Measurements from ENCODE around the gene MAP4K4.

Gene MAP4K4

DNA sequence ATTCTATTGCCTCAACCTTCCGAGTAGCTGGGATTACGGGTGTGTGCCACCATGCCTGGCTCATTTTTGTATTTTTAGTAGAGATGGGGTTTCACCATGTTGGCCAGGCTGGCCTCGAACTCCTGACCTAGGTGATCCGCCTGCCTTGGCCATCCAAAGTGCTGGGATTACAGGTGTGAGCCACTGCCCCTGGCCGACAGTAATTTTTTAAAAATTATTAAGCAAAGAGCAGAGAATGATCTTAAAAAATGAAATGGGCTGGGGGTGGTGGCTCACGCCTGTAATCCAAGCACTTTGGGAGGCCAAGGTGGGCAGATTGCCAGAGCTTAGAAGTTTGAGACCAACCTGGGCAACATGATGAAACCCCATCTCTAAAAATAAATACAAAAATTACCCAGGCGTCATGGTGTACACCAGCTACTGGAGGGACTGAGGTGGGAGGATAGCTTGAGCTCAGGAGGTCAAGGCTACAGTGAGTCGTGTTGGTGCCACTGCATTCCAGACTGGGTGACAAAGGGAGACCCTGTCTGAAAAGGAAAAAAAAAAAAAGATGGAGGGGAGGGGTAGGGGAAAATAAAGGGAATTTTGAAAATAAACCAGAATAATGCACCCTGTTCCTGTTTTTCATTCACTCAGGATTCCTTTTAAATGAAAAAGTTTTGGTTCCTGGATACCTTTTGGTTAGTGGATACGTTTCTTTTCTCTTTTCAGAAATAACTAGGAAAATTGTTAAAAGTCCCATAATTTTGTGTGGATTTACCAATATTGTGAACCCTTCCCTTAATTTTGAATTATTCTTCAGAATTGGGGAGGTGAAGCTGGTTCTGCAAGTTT lies 33.9 kb downstream of the MAP4K4 start:
- no peak for DNase-seq (ENCODE audit: extremely low read depth, low read depth)
- TF ChIP-seq, protein P1, sequence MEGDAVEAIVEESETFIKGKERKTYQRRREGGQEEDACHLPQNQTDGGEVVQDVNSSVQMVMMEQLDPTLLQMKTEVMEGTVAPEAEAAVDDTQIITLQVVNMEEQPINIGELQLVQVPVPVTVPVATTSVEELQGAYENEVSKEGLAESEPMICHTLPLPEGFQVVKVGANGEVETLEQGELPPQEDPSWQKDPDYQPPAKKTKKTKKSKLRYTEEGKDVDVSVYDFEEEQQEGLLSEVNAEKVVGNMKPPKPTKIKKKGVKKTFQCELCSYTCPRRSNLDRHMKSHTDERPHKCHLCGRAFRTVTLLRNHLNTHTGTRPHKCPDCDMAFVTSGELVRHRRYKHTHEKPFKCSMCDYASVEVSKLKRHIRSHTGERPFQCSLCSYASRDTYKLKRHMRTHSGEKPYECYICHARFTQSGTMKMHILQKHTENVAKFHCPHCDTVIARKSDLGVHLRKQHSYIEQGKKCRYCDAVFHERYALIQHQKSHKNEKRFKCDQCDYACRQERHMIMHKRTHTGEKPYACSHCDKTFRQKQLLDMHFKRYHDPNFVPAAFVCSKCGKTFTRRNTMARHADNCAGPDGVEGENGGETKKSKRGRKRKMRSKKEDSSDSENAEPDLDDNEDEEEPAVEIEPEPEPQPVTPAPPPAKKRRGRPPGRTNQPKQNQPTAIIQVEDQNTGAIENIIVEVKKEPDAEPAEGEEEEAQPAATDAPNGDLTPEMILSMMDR (IDR thresholded peaks at IDR 0.05; ENCODE audit: low read depth, low read length): no peak

DNA sequence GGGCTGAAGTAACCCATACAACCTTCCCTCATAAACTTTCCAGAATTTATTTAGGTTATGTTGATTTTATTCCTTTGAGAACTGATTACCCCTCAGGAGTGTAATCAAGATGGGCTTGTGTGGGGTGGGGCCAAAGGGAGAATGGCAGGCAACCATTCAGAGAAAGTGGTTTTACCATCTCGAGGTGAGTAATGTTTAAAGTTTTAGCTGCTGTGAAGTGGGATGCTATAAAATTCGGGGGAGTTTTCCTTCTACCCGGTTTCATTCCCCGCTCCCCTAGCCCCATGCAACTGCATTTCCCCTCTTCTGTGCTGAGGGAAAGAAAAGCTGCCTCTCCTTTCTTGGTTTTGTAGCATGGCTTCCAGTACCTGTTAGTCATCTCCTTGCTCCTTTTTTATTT lies 34.7 kb downstream of the MAP4K4 start:
- TF ChIP-seq, protein P1 (IDR thresholded peaks at IDR 0.05; ENCODE audit: low read depth, low read length): no peak
- no peak for DNase-seq (ENCODE audit: extremely low read depth, low read depth)

DNA sequence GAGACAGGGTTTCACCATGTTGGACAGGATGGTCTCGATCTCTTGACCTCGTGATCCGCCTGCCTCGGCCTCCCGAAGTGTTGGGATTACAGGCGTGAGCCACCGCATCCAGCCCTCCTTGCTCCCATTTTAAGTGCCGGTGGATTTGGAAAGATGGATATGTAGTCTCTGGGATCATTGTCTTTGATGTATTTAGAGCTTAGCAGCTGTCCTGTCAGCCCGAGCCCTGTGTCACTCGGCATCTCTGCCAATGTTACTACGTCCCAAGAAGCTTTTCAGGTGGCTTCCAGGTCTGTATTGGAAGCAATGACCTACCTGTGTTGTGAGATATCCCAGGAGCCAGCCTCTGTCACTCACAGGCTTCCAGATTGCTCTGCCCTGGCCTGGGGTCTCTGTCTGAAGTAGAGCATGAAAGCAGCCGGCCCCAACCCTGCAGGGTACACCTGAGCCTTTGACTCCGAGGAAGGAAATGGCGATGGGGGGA lies 35.3 kb downstream of the MAP4K4 start:
- TF ChIP-seq, protein P1 (IDR thresholded peaks at IDR 0.05; ENCODE audit: low read depth, low read length): no peak
- no peak for DNase-seq (ENCODE audit: extremely low read depth, low read depth)

GRCh38 chr2:101733257-101733993 lies 35.9 kb downstream of the MAP4K4 start:
- no peak for DNase-seq (ENCODE audit: extremely low read depth, low read depth)
- TF ChIP-seq, protein P1 (IDR thresholded peaks at IDR 0.05; ENCODE audit: low read depth, low read length): no peak

DNA sequence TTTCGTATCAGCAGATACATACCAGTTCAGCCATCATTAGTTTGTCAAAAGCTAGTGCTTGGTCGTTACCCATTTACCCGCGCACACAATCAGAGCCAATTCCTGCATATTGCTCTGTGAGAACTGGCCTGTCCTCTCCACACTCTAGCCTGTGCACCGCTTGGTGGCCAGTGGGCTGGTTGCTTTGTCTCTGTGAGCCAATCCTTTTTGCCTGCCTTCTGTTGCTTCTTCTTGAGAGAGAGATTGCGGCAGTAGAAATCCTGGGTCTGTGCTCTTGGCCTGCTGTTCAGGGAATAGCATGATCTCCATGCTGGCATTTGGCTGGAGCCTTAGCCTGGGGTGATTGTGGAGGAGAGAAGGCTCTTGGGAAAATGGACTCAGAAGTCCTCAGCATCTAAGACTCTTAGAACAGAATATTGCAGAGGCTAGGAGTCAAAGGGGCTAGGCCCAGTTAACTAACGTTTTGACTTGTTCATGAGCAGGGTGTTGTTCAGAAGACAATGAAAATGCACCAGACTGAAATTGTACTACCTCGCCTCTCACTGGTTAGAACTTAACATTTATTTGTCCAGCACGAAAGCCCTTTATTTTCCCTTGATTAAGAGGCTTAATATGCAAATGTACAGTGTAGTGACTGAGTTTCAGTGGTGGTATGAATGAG lies 37.1 kb downstream of the MAP4K4 start:
- TF ChIP-seq, protein P1 (IDR thresholded peaks at IDR 0.05; ENCODE audit: low read depth, low read length): no peak
- DNase-seq (ENCODE audit: extremely low read depth, low read depth): no peak

DNA sequence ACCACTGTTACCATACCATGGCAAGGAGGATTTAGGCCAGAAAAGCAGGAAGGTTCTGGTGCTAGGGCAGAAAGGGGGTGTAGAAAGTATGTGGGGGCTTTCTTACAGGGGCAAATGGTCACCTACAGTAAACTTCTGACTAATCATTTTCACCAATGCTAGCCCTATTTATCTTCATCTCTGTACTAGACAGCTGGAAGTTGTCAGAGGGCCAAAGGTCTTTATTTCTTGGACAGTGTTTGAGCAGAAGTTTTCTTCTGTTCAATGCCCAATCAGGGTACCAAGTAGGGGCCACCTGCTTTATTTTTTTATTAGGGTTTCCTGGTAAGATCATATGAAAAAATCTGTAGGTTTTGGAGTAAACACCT lies 37.6 kb downstream of the MAP4K4 start:
- DNase-seq (ENCODE audit: extremely low read depth, low read depth): no peak
- TF ChIP-seq, protein P1 (IDR thresholded peaks at IDR 0.05; ENCODE audit: low read depth, low read length): no peak

All from AG09319 (cell line).